Vagina (tissue), 2 donors: ENCODE data around the gene ITGA6. TPM values are rescaled to one million over a fixed set of nuclear protein-coding genes. Genes with fewer than 3 reads are reported as not detected.

Source experiments
- DNase-seq, 2 donors: peaks; one replicate each; pipeline ENCODE4 v3.0.0-alpha.2; 2017; ENCODE audit errors: extremely low spot score in 2 of 2
- H3K27ac ChIP-seq: fragments of 200-600 bp; sonication (generic); one replicate; pipeline ENCODE4 v1.5.1; 2019
- H3K27me3 ChIP-seq: fragments of 200-600 bp; sonication (generic); one replicate; pipeline ENCODE4 v1.5.1; 2019
- H3K36me3 ChIP-seq, 2 donors: fragments of 200-600 bp; sonication (generic); one replicate each; pipeline ENCODE4 v1.5.1; 2017 to 2019
- H3K4me1 ChIP-seq: fragments of 200-600 bp; sonication (generic); one replicate; pipeline ENCODE4 v1.5.1; 2019
- H3K4me3 ChIP-seq, 2 donors: fragments of 200-600 bp; sonication (generic); 1 replicate in 1 of 2; 2 replicates in 1 of 2; pipeline ENCODE4 v1.5.1; 2016 to 2019
- H3K9me3 ChIP-seq: fragments of 200-600 bp; sonication (generic); one replicate; pipeline ENCODE4 v1.5.1; 2019
- CTCF ChIP-seq, 3 experiments: fragments of 450-650 bp in 2 of 3; fragments of 200-600 bp in 1 of 3; sonication (generic) in 1 of 3; IDR thresholded peaks; one replicate each; pipeline ENCODE4 v1.5.1; 2017 to 2019; ENCODE audit warnings: antibody characterized with exemption in 3 of 3, mild to moderate bottlenecking in 2 of 3, moderate library complexity in 2 of 3
- POLR2A ChIP-seq, 2 donors: fragments of 450-650 bp; IDR thresholded peaks; one replicate each; pipeline ENCODE4 v1.6.1; 2017; ENCODE audit warnings: antibody characterized with exemption in 2 of 2, mild to moderate bottlenecking in 2 of 2, moderate library complexity in 2 of 2
- POLR2AphosphoS5 ChIP-seq, 2 donors: sonication (generic); formaldehyde crosslinking; IDR thresholded peaks; one replicate each; pipeline ENCODE4 v1.9.0; 2017; ENCODE audit warnings: antibody characterized with exemption in 2 of 2, mild to moderate bottlenecking in 2 of 2, low read depth in 1 of 2; ENCODE audit not compliant: insufficient read depth in 1 of 2
- intact Hi-C: fragments of 100-400 bp; cut with DNase I; formaldehyde crosslinking; loops from one replicate; pipeline ENCODE4 v1.15.1; 2023
- total RNA-seq: library from RNA; depleted of rRNA; stranded (reverse); fragments of >200 nt; gene quantifications from one replicate; pipeline ENCODE4 v1.2.3, GENCODE V29; 2016

The ITGA6 gene
- total RNA-seq, 1 donor from 2014 or later, result 82.3 TPM

- no peak for TF ChIP-seq CTCF (IDR thresholded peaks at IDR 0.05)
- TF ChIP-seq POLR2A (IDR thresholded peaks at IDR 0.05), result no peak
- no peak for TF ChIP-seq POLR2AphosphoS5 (IDR thresholded peaks at IDR 0.05; ENCODE audit: insufficient read depth in 1 of 2, low read depth in 1 of 2)
- no peak overlapping the region for H3K27ac ChIP-seq
- no peaks in the 10 kb centered on the region for H3K9me3 ChIP-seq
- H3K27me3 ChIP-seq, result no peaks in the 10 kb centered on the region
- no peaks in the 10 kb centered on the region for H3K36me3 ChIP-seq
- H3K4me1 ChIP-seq, result no peaks in the 10 kb centered on the region
- no peak overlapping the region for H3K4me3 ChIP-seq
- no peak for DNase-seq
- intact Hi-C loops, result no loop called here
Measured at GRCh38 chr2:172415865-172416183, 11.6 kb upstream of the ITGA6 start.

- Histone ChIP-seq H3K36me3 (no peaks in the 10 kb centered on the region), H3K27me3 (no peaks in the 10 kb centered on the region), H3K4me1 (no peaks in the 10 kb centered on the region), H3K27ac (no peak overlapping the region), H3K4me3 (no peak overlapping the region), H3K9me3 (no peaks in the 10 kb centered on the region)
- TF ChIP-seq CTCF (IDR thresholded peaks at IDR 0.05) (no peak), POLR2A (IDR thresholded peaks at IDR 0.05) (no peak), POLR2AphosphoS5 (IDR thresholded peaks at IDR 0.05; ENCODE audit: insufficient read depth in 1 of 2, low read depth in 1 of 2) (no peak)
- intact Hi-C loops, result no loop called here
- no peak for DNase-seq
Measured at GRCh38 chr2:172416447-172417058, 10.8 kb upstream of the ITGA6 start.

- no peaks in the 10 kb centered on the region for H3K36me3 ChIP-seq
- H3K4me1 ChIP-seq, result no peaks in the 10 kb centered on the region
- TF ChIP-seq POLR2AphosphoS5 (IDR thresholded peaks at IDR 0.05; ENCODE audit: insufficient read depth in 1 of 2, low read depth in 1 of 2) (no peak), CTCF (IDR thresholded peaks at IDR 0.05) (no peak), POLR2A (IDR thresholded peaks at IDR 0.05) (no peak)
- intact Hi-C loops, result no loop called here
- no peaks in the 10 kb centered on the region for H3K9me3 ChIP-seq
- H3K27me3 ChIP-seq, result no peaks in the 10 kb centered on the region
- no peak overlapping the region for H3K27ac ChIP-seq
- DNase-seq, result no peak
- H3K4me3 ChIP-seq, result no peak overlapping the region
Measured at GRCh38 chr2:172420216-172420615, 7.2 kb upstream of the ITGA6 start.

- no peak overlapping the region for H3K27ac ChIP-seq
- peaks cover 10% of the 10 kb centered on the region for H3K4me1 ChIP-seq
- no peaks in the 10 kb centered on the region for H3K9me3 ChIP-seq
- no peak overlapping the region for H3K4me3 ChIP-seq
- no peak for DNase-seq
- no peaks in the 10 kb centered on the region for H3K36me3 ChIP-seq
- intact Hi-C loops, result no loop called here
- no peaks in the 10 kb centered on the region for H3K27me3 ChIP-seq
- TF ChIP-seq POLR2AphosphoS5 (IDR thresholded peaks at IDR 0.05; ENCODE audit: insufficient read depth in 1 of 2, low read depth in 1 of 2) (no peak), POLR2A (IDR thresholded peaks at IDR 0.05) (no peak), CTCF (IDR thresholded peaks at IDR 0.05) (no peak)
Measured at GRCh38 chr2:172423160-172423559, 4.2 kb upstream of the ITGA6 start.

- H3K27ac ChIP-seq, result no peak overlapping the region
- H3K4me1 ChIP-seq, result peaks cover 27% of the 10 kb centered on the region
- no peaks in the 10 kb centered on the region for H3K27me3 ChIP-seq
- TF ChIP-seq POLR2AphosphoS5 (IDR thresholded peaks at IDR 0.05; ENCODE audit: insufficient read depth in 1 of 2, low read depth in 1 of 2) (no peak), POLR2A (IDR thresholded peaks at IDR 0.05) (no peak), CTCF (IDR thresholded peaks at IDR 0.05) (no peak)
- no peaks in the 10 kb centered on the region for H3K36me3 ChIP-seq
- H3K9me3 ChIP-seq, result no peaks in the 10 kb centered on the region
- H3K4me3 ChIP-seq, result no peak overlapping the region
- DNase-seq, result no peak
- intact Hi-C loops, result no loop called here
Measured at GRCh38 chr2:172425336-172425735, 2.0 kb upstream of the ITGA6 start.
